ENCODE measurements around the gene TRIM63. TPM values are rescaled to one million over a fixed set of nuclear protein-coding genes. Genes with fewer than 3 reads are reported as not detected.

Gene TRIM63
- total RNA-seq, 2 donors from 2014 or later = 0.68 TPM; not detected in 1

- TF ChIP-seq CTCF (IDR thresholded peaks at IDR 0.05) (no peak), POLR2A (IDR thresholded peaks at IDR 0.05) (no peak), POLR2AphosphoS5 (IDR thresholded peaks at IDR 0.05) (no peak)
- Histone ChIP-seq H3K4me1 (replicated peaks) (no peaks in the 10 kb centered on the region), H3K9me3 (no peaks in the 10 kb centered on the region), H3K36me3 (no peaks in the 10 kb centered on the region), H3K27me3 (replicated peaks; ENCODE audit: insufficient read depth) (no peaks in the 10 kb centered on the region), H3K27ac (no peak overlapping the region), H3K4me3 (no peak overlapping the region)
- 30% methylated on average over 6 of the region's 6 CpGs for WGBS
- DNase-seq (ENCODE audit: low spot score) = no peak
- intact Hi-C loops (cut with DNase I) = no loop called here
Observed at GRCh38 chr1:26072305-26072704, 4.9 kb upstream of the TRIM63 start.

GRCh38 chr1:26070963-26071342 lies 3.5 kb upstream of the TRIM63 start:
- WGBS = 87% methylated on average over 6 of the region's 6 CpGs

GRCh38 chr1:26070296-26070962 lies 3.0 kb upstream of the TRIM63 start:
- Histone ChIP-seq H3K4me1 (replicated peaks) (no peaks in the 10 kb centered on the region), H3K36me3 (no peaks in the 10 kb centered on the region), H3K27ac (no peak overlapping the region), H3K4me3 (no peak overlapping the region), H3K27me3 (replicated peaks; ENCODE audit: insufficient read depth) (no peaks in the 10 kb centered on the region), H3K9me3 (no peaks in the 10 kb centered on the region)
- WGBS = 82% methylated on average over 4 of the region's 4 CpGs
- no peak for TF ChIP-seq CTCF (IDR thresholded peaks at IDR 0.05)
- TF ChIP-seq POLR2A (IDR thresholded peaks at IDR 0.05) = no peak
- intact Hi-C loops (cut with DNase I) = no loop called here
- DNase-seq (ENCODE audit: low spot score) = no peak

More at GRCh38 chr1:26070963-26071342, 3.5 kb upstream of the TRIM63 start:
- Histone ChIP-seq H3K36me3 (no peaks in the 10 kb centered on the region), H3K4me1 (replicated peaks) (no peaks in the 10 kb centered on the region), H3K4me3 (no peak overlapping the region), H3K9me3 (no peaks in the 10 kb centered on the region), H3K27me3 (replicated peaks; ENCODE audit: insufficient read depth) (no peaks in the 10 kb centered on the region), H3K27ac (no peak overlapping the region)
- TF ChIP-seq POLR2A (IDR thresholded peaks at IDR 0.05) = no peak
- DNase-seq (ENCODE audit: low spot score) = no peak
- intact Hi-C loops (cut with DNase I) = no loop called here

GRCh38 chr1:26069941-26070295 lies 2.5 kb upstream of the TRIM63 start:
- no peaks in the 10 kb centered on the region for H3K36me3 ChIP-seq
- no peaks in the 10 kb centered on the region for H3K27me3 ChIP-seq (replicated peaks; ENCODE audit: insufficient read depth)
- no peaks in the 10 kb centered on the region for H3K9me3 ChIP-seq
- DNase-seq (ENCODE audit: low spot score) = no peak
- H3K27ac ChIP-seq = no peak overlapping the region
- H3K4me1 ChIP-seq (replicated peaks) = no peaks in the 10 kb centered on the region
- WGBS = 88% methylated on average over 1 of the region's 1 CpG
- no peak overlapping the region for H3K4me3 ChIP-seq
- no peak for TF ChIP-seq POLR2A (IDR thresholded peaks at IDR 0.05)
- TF ChIP-seq CTCF (IDR thresholded peaks at IDR 0.05) = no peak
- TF ChIP-seq POLR2AphosphoS5 (IDR thresholded peaks at IDR 0.05) = no peak
- intact Hi-C loops (cut with DNase I) = no loop called here

GRCh38 chr1:26066857-26067256 lies 573 bp downstream of the TRIM63 start:
- TF ChIP-seq CTCF (IDR thresholded peaks at IDR 0.05) (no peak), POLR2AphosphoS5 (IDR thresholded peaks at IDR 0.05) (no peak), POLR2A (IDR thresholded peaks at IDR 0.05) (no peak)
- H3K4me3 ChIP-seq = no peak overlapping the region
- WGBS = 69% methylated on average over 4 of the region's 4 CpGs
- no peak overlapping the region for H3K27ac ChIP-seq
- no peak for DNase-seq (ENCODE audit: low spot score)
- no peaks in the 10 kb centered on the region for H3K27me3 ChIP-seq (replicated peaks; ENCODE audit: insufficient read depth)
- H3K4me1 ChIP-seq (replicated peaks) = no peaks in the 10 kb centered on the region
- no peaks in the 10 kb centered on the region for H3K9me3 ChIP-seq
- H3K36me3 ChIP-seq = no peaks in the 10 kb centered on the region
- intact Hi-C loops (cut with DNase I) = no loop called here

All from prostate gland (tissue), 2 donors.